ENCODE results near the gene HOXC5.
"Not testable (repeated sequence)": the region's sequence is repeated elsewhere in the genome, so short reads cannot be mapped to it uniquely, and the experiment has no call there.

Gene HOXC5

DNA sequence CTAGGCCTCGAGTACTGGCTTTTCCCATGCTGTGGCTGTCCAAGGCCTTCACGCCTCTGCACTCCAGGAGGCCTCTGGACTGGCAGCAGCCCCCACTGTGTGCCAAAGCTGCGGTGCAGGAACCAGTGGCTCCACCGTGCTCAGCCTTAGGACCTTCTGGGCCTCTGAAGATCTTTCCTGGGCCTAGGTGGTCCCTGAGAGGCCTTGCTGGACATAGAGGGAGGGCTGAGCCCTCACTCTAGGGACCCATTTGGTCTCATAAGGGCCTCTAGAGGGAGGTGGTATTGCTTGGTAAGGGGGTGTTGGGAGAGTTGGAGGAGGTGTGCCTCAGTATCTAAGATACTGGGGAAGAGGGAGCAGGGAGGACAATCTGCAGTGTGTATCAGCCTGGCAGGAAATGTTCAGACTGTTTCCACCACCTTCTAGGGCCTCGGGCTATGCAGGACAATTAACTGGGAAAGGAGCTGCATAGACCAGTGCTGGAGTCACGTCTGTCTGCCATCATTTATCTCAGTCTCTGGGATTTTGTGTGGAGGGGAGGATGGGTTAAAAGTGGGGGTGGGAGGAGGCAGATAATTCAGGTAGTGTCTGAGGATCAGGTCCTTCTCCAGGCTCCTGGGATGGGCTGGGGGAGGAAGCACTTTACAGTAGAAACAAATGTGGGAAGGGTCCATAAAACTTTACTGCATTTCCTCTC, 2.9 kb downstream of the HOXC5 start:
- no peak for FAIRE-seq

DNA sequence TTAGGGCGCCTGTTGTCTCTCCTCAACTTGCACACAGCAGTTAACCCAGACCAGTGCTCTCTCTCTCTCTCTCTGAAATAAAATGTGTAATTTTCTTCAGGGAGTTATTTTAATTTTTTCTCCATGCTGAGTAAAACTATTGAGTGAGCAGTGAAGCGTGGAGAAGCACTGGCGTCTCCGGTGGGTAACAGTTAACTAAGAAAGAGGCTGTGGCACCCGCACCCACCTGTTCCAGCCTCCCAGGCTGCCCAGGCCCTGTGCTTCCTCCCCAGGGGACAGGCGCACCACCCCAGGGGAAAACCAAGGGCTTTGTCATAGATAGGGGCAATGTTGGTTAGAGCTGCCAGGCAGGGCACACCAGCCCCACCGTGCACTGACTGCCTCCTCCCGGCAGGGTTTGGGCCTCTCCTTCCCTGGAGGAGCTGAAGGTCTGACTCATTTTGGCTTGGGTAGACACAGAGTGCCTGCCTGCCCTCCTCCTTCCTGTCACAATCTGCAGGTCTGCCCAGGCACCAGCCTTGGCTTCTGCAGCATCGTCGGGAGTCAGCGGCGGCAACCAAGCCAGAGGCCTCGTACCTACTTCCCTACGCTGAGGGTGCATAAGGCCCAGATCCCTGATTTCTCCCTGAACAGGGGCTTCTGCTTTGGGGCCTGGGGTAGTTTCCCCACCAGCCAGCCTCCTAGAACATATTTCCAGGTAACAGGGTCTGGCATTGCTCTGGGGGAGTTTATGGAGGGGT, 3.9 kb downstream of the HOXC5 start:
- FAIRE-seq, result no peak

DNA sequence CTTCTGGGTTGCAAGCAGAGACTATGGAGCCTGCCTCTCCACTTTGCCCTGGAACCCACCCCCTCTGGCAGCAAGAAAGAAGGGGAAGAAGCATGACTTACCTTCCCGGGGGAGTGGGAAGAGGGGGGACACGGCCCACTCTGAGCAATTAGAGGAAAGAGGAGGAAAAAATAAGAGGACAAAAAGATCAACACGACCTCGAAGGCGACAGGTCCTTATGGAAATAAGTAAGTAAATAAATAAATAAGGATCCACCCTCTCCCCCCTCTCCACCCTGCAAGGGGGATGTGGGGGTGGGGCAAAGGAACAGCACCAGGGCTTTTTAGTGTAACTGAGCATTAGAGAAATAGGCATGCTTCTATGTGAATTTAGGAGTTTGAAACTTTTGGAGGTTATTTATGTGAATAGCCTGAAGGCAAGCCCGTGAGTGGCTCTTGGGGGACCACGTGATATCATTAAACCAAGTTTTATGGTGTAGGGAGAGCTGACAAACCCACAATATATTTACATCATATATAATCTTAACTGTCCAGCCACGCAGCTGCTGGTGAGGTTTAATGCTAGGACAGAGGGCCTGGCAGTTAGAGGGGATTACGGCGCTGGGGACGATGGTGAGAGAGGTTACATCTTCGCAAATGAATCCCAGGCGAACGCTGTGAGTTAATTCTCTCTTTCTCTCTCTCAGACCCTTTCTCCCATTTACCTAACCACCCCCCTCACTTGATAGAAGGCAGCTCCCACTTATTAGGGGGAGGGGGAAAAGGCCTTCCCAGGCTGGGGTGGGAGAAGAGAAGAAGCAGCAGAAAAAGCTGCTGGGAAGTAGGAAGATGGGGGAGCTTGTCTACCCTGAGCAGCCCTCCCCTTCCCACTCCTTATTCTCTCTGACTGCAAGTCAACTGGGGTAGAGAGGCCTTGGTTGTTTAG, 4.8 kb downstream of the HOXC5 start:
- FAIRE-seq, result no peak

DNA sequence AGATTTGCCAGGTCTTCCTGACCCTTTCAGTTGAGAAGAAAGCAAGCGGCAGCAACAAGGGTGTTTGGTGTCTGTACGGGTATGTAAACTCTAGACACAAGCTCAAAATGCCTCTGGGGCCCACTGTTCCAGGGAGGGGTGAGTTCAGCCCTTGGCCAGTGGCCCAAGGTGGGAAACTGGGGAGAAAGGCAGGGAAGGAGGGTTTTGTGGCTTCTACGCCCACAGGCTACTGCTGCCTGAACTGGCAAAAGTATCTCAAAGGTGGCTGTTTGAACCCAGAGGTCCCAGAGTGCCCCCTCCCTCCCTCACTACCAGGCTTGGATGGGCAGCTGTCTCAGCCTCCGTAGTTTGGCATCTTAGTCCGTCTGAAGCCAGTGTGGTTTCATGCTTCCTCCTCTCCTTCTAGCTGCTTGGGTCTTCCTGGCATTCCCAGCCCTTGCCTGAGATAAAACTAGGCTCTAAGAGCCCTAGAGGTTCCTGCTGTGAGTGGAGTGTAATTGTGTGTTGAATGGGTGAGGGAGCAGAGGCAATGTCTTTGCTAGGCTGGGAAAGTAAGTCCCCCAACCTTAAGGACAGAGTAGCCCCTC, 5.5 kb downstream of the HOXC5 start:
- FAIRE-seq, result no peak

DNA sequence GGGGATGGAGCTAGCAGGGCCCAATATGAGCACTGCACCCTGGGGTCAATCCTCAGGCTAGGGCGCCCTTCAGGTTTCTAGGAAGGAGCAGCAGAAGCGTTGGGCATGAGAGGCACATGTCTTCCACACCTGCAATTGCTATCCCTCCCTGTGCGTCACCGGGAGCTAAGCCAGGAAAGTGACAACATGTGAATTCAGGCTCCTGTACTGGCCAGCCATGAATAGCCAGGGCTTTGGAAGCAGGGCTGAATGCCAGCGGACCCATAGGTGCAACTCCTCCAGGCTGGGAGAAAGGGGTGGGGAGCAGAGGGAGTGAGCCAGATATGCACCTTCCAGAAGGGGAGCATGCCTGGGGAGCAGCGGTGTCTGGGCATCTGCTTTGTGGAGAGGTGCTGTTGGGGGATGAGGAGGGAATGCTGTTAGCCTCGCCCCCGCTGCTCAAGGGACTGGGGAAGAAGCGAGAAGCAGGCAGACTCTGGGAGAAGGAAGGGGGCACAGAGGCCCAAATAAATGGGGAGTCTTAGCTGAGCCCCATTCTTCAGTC, 6.1 kb downstream of the HOXC5 start:
- FAIRE-seq, result no peak

DNA sequence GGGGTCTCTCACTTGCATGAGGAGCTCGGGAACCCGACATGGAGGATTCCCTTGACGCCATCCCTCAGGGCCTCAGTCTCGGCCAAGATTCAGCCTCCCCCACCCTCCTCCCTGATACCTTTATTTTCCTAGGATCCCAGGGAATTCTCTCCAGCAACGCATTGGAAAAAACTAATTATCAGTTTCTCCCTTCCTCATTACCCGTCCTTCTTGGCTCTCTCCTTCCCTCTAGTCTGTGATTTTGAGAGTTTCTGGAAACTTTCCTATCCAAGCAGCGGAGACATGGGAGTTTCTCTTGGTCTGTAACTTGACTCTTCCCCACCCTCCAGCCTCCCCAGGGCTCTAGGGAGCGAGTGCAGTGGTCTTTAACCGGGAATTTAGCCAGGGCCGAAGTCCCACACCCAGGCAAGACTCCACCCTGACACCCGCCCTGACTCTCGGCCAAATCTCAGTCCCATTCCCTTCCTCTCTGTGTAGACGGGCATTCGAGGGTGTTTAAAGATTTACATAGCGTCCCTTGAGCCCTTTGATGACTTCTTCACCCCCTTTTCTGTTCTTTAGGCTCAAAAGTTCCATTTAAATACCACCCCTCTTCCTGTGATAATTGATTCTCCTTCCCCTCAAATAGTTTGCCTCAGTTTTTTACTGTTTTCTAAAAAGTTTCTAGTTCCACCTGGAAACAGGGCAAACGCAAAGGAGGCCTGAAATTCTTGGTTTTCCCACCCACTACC, 6.7 kb downstream of the HOXC5 start:
- no peak for FAIRE-seq

DNA sequence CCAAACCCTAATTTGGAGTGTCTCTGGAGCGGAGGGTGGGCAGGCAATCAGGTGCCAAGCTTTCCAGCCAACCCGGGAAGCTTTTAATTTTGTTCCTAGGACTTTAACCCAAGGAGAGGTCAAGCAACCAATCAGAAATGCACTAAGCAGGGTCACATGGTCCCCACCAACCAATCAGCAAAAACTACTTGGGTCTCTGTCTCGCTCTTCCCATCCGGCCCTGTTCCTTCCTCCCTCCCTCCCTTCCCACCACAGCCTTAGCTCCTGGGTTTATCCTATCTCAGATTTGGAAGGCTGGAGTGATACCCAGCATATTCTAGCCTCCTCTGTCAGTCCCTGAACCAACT, 7.3 kb downstream of the HOXC5 start:
- FAIRE-seq, result no peak

DNA sequence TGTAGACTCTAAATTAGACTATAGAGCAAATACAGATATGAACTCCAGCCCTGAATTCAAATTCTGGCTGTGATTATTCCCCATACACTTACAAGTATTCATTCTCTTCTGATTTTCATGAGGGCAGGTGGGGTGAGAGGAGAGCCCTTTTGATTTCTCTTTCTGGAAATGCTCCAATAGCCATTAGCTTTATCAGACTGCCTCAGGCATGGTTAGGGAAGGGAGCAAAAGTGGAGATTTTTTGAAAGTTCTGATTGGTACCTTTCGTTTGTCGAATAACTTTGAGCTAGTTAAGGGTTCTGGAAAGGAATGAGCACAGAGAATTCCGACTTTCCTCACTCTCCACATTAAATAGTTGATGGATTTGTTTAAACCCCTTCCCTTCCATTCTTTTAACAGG, 7.8 kb downstream of the HOXC5 start:
- FAIRE-seq, result no peak

DNA sequence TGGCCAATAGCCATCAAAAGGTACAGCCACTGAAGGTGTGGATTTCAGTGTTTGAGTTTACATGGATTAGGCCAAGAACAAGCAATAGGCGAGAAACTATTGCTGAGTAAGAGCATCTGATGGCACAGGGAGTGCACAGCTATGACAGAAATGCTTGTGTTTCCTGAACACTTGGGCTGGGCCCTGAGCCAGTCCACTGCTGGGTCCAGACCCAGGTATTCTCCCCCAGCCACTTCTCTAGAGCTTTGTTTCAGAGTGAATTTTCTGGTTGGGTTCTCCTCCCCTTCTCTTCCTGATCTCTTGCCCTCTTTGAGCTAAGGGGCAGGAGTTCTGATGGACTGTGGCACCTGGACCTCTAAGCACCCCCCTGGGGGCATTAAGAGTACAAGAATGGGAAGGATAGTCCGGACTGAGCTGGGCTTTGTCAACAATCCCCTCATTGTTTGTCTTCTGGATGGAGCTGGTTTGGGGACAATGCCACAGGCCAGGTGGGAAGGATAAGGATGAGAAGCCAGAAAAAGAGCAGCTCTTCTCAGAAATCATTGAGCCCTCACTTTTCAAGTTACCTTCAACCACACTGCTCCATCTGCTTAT, 8.3 kb downstream of the HOXC5 start:
- FAIRE-seq, result no peak

DNA sequence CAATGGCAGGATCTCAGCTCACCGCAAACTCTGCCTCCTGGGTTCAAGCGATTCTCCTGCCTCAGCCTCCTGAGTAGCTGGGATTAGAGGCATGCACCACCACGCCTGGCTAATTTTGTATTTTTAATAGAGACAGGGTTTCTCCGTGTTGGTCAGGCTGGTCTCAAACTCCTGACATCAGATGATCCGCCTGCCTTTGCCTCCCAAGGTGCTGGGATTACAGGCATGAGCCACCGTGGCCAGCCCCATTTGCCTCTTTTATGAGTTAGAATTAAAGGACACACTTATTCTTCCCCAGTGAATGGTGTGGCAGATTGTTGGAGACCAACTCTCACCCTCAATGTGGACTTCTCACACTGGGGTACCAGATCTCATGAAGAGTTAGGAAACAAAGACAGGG, 9.2 kb downstream of the HOXC5 start:
- not testable (repeated sequence) for FAIRE-seq

DNA sequence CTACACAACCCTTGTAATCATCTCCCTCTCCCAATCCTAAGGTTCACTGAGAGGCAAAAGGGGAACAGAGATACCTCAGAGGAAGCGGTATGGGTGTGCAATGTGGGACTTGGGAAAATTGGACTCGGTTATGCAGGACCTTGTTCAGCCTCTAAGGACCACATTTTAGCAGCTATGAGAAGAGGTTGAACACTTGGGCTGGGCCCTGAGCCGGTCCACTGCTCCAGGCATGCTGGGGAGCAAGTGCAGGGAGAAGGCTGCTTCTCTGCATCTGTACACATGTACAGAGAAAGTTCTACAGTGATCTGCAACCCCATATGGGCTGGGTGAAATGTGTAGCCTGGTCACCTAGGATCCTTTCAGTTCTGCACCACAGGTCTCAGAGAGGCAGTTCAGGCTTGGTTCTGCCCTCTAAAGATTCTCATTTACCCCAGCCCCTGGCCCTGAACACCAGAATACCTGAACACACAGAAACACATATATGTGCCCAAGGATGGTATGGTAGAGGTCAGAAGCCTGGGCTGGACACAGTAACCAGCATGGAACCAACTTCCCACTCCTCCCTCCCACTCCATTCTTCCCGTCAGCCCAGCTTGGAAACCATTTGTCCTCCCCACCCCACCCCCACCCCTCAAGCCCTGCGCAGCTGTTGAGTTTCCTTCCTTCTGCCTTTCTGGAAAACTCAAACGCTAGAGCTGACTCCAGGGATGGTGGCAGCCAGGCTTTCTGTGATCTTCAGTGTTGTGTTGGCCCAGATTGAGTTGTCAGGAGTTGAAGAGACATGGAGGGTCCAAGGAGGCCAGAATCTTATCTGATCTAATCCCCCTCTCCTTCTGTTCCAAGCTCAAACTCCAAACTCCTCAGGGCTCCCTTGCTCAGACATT, 10.4 kb downstream of the HOXC5 start:
- no peak for FAIRE-seq

DNA sequence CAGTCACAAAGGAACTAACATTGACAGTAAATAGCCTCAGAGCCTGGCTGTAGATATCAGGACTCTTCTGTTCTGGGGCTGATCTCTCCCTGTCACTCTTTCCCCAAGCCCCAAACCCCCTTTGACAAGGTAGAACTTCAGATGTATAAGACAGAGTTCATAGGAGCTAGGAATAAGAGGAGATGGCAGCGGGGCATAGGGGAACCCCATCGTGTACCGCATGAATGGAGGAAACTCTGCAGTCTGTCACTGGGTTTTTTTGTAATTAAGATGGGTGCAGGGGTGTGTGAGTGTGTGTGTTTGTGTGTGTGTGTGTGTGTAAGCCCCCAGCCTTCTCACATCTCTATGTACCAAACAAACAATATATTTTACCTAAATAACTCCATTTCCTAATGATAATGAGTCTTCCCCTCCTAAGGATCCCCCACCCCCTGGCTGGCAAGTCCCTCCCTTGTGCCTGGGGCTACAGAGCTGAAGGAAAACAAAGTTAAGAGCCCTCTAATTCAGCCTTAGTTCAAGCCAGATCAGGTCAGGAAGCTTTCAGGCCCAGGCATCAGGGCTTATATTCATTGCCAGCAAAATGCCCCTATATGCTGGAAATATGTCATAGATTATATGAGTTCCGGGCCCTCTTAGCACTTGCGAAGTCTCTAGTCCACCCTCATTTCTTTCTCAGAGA, 11.7 kb downstream of the HOXC5 start:
- no peak for FAIRE-seq

DNA sequence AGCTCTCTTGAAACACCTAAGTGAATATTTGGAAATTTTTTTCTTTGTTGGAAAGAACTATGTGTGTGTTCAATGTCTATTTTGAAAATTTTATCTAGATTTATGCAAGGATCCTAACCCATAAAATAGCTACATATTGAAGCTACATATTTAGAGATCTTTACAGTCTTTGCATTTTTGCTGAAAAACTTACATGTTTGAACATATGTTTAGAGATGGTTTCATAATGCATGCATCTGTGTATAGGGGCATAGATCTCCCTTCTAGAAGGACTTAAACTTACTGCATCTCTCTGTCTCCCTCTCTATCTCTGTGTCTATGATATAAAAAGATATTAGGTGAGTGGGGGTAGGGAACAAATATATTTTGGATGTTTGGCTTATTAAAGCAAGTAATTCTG, 12.6 kb downstream of the HOXC5 start:
- no peak for FAIRE-seq

DNA sequence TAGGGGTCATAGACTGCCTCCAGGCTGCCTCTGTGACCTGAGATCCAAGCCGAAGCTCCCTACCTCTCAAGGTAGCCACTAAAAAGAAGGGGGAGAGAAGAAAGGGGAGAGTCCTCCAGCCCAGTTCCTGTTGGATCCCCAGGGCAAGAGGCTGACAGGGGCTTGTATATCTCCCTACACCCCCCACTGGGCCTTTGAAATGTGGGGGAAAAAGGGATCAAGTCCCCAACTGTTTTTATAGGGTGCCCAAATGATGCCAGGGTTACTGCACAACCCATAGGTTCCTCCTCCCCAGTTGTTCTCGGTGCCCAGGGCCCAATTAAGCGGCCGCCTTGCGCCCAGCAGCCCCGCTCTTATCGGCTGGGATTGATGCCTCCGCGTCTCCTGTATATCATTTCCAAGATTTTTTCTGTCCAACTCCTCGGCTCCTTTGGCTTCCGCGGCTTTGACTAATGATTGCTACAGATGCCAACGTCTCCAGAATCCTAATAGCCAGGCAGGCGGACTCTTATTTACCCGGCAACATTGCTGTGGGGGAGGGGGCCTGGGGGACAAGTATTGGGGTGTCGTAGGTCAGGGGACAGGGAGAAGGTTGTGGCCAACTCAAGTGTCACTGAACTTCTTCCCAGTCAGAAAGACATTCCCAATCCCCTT, 13.1 kb downstream of the HOXC5 start:
- no peak for FAIRE-seq

DNA sequence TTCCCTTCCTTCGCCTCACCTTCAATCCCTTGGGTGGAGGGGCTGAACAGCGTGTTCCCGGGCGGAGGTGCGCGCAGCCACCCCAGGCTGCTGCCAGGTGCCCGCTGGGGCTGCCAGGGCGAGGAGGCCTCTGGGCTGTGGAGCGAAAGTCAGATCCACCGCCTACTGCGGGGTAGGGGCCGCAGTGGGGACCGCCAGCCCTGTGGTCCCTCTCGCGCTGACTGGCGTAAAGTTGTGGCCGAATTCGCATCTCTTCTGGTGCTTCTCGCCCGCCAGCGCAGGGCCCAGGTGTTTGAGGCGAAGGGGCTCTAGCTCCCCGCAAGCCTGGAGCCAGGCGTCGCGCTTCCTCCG, 13.9 kb downstream of the HOXC5 start:
- no peak for FAIRE-seq

DNA sequence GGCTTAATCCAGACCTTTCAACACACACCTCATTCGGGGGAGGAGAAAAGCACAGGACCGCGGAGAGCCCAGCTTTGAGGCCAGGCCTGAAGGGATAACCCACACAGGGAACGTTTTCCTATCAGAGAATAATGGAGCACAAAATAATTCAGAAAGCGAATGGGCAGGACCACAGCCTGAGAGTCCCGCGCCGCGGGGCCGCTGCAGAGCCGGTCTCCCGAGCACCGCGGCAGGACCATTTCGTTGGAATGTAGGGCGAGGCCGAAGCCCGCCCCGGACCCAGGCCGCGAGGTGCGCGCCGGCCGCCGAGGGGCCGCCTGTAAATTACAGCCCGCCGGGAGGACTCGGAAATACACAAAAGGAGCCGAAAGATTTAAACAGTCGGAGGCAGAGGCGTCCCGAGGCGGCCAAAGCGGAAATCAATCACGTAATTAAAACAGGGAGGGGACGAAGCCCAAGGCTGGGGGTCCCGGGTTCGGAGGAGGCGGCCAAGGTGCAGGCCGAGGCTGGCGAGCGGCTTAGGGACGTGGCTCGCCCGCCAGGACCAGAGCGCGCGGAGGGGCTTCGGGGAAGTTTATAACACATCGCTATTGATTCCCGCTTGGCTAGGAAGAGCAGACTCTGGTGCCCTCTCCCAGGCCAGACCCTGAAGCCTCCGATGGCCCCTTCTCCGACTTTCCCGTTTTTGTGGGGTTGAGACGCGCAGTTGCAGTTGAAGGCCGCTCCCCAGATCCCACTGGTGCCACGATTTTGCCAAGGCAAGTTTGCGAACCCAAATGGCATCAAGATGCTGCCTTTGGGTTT, 14.5 kb downstream of the HOXC5 start:
- no peak for FAIRE-seq

DNA sequence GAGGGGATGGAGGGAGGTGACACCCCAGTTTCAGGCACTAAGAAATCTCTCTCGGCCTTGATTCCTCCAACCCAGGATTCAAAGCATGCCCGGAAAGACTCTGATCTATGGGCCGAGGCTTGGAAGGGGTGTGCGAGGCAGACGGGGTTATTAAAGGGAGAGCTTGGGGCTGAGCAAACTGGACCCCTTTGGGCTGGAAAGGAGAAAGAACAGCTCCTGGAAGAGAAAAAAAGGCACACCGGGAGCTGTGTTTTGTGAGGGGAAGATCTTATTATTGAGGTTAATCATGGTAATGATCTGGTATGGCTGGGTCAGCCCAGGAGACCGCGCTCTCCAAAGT, 15.1 kb downstream of the HOXC5 start:
- no peak for FAIRE-seq

DNA sequence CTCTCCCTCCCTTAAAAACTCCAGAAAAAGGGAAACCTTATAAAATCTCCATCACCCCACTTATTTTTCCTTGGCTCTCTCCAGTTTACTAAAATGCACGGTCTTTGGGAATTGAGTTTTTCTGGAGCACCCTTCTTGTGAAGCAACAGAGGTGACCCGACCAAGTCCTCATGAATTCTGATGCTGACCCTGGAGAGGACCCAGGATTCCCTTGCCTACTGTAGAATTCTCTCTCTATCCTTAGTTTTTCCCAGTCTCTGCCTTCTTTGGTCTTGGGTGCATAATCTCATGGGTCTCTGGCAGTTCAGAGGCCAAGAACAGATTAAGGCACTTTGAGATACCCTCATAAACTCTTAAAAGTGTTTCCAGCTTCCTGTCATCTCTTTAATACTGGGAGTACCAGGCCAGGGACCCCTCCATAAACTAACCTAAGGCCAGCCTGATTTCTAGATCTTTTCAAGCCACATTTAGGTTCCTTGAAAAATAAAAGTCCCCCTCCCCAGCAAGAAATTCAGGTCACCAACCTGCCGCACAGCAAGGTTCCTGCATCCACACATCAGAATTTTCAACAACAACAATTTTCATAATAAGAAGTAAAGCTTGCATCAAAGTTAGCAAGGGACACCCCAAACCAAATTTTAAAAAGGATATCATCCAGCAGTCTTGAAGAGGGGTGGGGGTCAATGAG, 15.7 kb downstream of the HOXC5 start:
- no peak for FAIRE-seq

All from colon (tissue), 2 donors.